AML-193 (cell line): Measurements from ENCODE around the gene SLC6A7.

Experiments
- DNase-seq, 2 experiments: peaks; one replicate each; lab custom pipeline; 2025; lab: John Stamatoyannopoulos, UW

Gene SLC6A7

GRCh38 chr5:150190987-150191386, 1.1 kb downstream of the SLC6A7 start:
- DNase-seq: no peak

- no peak for DNase-seq
These were observed 2.6 kb downstream of the SLC6A7 start for GRCh38 chr5:150192462-150192861.

- no peak for DNase-seq
These were observed 6.0 kb downstream of the SLC6A7 start for GRCh38 chr5:150195736-150196485.

- no peak for DNase-seq
These were observed 6.7 kb downstream of the SLC6A7 start for GRCh38 chr5:150196514-150196913.

- no peak for DNase-seq
These were observed 7.1 kb downstream of the SLC6A7 start for GRCh38 chr5:150196986-150197385.

GRCh38 chr5:150197476-150197875, 7.6 kb downstream of the SLC6A7 start:
- DNase-seq: no peak

GRCh38 chr5:150202501-150202900, 12.6 kb downstream of the SLC6A7 start:
- no peak for DNase-seq

GRCh38 chr5:150203832-150204589, 14.1 kb downstream of the SLC6A7 start:
- no peak for DNase-seq

- DNase-seq: no peak
These were observed 14.7 kb downstream of the SLC6A7 start for GRCh38 chr5:150204590-150204960.

- DNase-seq: no peak
These were observed 16.4 kb downstream of the SLC6A7 start for GRCh38 chr5:150206098-150206778.

GRCh38 chr5:150206779-150207115, 16.9 kb downstream of the SLC6A7 start:
- no peak for DNase-seq

- DNase-seq: no peak
These were observed 18.6 kb downstream of the SLC6A7 start for GRCh38 chr5:150208187-150209098.

- DNase-seq: no peak
These were observed 19.3 kb downstream of the SLC6A7 start for GRCh38 chr5:150209099-150209635.

- no peak for DNase-seq
These were observed 20.8 kb downstream of the SLC6A7 start for GRCh38 chr5:150210644-150211043.

GRCh38 chr5:150211156-150212030, 21.5 kb downstream of the SLC6A7 start:
- DNase-seq: no peak

- DNase-seq: no peak
These were observed 23.7 kb downstream of the SLC6A7 start for GRCh38 chr5:150213530-150213929.

- no peak for DNase-seq
These were observed 24.4 kb downstream of the SLC6A7 start for GRCh38 chr5:150214289-150214688.

GRCh38 chr5:150215979-150216944, 26.4 kb downstream of the SLC6A7 start:
- no peak for DNase-seq

- no peak for DNase-seq
These were observed 27.2 kb downstream of the SLC6A7 start for GRCh38 chr5:150217038-150217437.
